Stimulated activated CD8-positive, alpha-beta memory T cell treated with anti-CD3 and anti-CD28 coated beads, Interleukin-15, amount 100 ng/mL, for 24 hours (primary cell): ENCODE results near the gene GALNS.

Experiments used
- DNase-seq: peaks from one replicate; pipeline ENCODE4 v3.0.0-alpha.2; 2020; ENCODE audit warnings: low read depth

GALNS gene

DNA sequence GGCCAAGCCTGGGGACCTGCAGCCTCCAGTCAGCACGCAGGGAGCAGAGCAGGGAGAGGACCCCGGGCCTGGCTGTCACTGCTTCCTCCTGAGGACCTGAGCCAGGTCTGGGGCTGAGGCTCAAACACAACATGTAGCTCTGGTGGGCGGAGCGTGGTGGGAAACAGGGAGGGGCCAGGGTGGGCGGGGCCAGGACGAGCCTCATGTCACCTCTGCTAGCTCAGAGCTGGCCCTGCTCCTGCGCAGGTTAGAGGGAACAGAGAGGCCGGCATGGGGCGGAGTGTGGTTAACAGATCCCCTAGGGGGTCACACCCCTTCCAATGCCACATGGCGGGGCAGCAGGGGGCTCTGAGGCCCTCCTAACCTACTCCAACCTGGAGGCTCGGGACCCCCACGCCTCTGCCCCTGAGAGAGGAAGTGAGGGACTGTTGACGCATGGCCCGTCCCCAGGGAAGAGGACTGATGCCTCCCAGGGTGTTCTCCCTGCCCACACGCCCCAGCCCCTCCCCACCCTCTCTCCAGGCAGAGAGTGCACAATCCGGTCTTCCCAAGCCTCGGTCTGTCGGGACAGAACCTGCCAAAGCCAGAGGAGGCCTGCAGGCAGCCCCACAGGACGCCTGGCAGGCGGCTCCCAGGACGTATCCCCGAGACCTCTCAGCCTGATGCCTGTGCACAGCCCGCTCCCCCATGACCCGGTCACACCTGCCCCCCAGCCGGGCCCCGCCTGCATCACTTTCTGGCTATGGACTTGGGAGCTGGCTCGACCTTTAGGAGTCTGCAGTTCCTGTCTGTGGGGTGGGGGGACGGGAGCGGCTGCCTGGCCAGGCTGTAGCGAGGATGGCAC lies 86.9 kb downstream of the GALNS start:
- DNase-seq: no peak

DNA sequence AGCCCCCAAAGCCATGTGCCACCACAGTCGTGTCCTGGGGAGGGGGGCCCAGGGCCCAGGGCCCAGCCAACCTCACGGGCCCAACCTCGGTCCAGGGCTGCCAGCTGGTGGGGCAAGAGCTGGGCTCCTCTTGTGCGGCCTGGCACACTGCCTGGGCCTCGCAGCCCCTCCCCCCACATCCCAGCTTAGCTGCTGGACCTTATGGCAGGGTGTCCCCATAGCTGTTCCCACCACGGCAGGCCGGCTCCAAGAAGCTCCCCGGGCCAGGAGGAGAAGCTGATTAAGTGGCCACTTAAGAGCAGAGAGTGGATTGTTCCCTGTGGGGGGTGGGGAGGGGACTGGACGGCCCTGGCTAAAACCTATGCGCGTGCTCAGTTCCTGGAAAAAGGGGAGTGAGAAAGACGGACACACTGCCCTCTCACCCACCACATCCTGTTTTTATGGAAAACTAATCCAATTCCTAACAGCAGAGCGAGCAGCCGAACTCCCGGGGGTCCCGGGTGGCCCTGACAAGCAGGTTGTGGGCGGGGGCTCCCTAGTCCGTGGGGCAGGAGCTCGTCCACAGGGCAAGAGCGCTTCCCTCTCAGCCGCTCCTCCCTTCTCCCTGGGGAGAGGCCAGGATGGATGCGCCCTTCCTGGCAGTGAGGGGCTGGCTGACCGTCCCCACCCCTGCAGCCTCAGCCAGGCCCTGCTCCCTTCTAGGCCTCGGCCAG lies 88.5 kb downstream of the GALNS start:
- DNase-seq: no peak

DNA sequence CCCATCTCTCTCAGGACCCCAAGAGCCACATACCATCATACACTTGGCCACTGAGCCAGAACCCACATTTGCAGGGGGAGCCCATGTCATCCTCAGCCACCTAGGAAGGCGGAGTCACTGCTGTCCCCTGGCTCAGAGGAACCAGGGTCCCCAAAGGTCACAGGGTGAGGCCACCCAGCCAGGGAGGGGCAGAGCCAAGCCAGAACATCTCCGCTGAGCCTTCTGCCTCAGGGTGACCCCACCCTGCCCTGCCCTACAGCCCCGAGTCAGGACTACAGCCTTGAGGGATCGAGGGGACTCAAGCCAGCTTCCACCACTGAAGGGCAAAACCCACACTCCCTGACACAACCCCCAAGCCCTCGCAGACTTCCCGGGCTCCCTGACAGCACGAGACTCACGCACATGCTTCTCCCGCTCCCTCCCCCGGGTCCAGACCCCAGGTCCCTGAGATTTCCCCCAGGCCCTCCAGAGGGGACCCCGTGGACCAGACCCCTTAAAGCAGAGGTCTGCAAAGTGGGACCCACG lies 89.1 kb downstream of the GALNS start:
- DNase-seq: no peak

DNA sequence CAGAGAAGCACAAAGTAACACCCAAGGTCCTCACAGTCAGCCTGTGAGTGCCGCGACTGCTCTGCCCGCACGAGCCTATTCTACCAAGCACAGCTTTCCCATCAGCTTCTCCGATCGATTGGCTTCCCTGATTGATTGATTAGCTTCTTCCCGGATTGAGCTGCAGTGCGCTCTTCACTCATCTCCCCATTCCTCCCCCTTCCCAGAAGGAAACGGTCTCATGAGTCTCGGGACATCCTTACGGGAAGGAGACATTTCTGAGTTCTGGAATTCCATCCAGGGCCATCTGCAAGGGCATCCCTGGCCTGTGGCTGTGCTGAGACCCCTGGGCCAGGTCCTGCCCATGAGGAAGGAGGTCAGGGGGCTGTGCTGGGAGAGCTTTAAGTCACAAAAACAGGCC lies 89.8 kb downstream of the GALNS start:
- no peak for DNase-seq

DNA sequence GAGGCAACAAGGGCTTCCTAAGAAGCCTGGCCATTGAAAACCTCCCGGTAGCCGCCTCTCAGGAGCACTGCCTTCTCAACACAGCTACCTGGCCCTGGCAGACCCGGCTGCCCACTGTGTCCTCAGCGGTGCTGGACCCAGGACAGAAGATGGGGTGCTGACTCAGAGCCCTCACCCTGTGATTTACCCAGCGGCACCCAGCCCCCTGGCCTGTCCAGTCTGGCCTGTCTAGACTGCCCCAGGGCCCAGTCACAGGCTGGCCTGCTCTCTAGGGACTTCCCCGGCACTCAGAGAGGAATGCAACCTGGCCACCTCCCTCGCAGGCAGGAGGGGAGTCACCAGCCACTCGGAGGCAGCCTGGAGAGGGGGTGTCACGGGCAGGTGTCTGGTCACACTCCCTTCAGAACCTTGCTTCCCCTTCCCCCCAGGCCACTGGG lies 91.8 kb downstream of the GALNS start:
- DNase-seq: no peak

DNA sequence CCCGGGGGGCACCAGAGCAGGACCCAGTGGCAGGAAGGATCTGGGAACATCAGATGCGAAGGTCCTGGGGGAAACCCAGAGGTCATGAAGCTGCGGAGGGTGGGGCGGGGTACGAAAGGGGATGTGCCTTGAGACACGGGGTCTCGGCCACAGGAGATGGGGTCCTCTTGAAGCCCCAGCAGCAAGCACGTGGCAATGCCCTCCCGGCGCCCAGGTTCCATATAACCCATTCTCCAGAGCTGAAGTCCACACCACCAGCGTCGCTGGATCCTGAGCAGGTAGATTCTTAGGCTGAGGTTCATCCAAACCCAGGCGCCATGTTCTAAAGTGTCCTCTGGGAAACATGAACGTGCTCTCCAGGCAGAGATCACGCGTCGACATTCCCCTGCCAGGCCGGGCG lies 92.7 kb downstream of the GALNS start:
- DNase-seq: no peak
